Neural cell (in vitro differentiated cells): Measurements from ENCODE around the gene FARP1.

Experiments used
- CTCF ChIP-seq: fragments of 450-650 bp; IDR thresholded peaks from 2 replicates; pipeline ENCODE4 v1.5.1; 2014; ENCODE audit warnings: antibody characterized with exemption, mild to moderate bottlenecking, moderate library complexity; ENCODE audit not compliant: poor library complexity, severe bottlenecking
- EZH2 ChIP-seq: fragments of 200-600, 300-800 bp; shearing (Covaris generic), sonication (generic); IDR thresholded peaks from 2 replicates; pipeline ENCODE4 v1.6.1; 2014; ENCODE audit warnings: antibody characterized with exemption, low read length, borderline replicate concordance, mild to moderate bottlenecking; ENCODE audit not compliant: insufficient read depth, poor library complexity, severe bottlenecking
- POLR2AphosphoS5 ChIP-seq: IDR thresholded peaks from 2 replicates; pipeline ENCODE4 v1.6.1; 2012
- RAD21 ChIP-seq: fragments of 450-650 bp; conservative IDR thresholded peaks from 2 replicates; pipeline ENCODE4 v1.6.1; 2014; ENCODE audit warnings: antibody characterized with exemption, mild to moderate bottlenecking, moderate library complexity

GRCh38 chr13:98169331-98169730 lies 26.4 kb downstream of the FARP1 start:
- TF ChIP-seq CTCF (no peak), RAD21 (no peak), EZH2 (no peak), POLR2AphosphoS5 (no peak)
